ENCODE data around the gene HHEX.

GRCh38 chr10:92742331-92743228, 52.8 kb downstream of the HHEX start:
- TF ChIP-seq CTCF (IDR thresholded peaks at IDR 0.05; ENCODE audit: low read depth, low read length) (no peak), POLR2A (IDR thresholded peaks at IDR 0.05; ENCODE audit: extremely low read depth, insufficient read length) (no peak)

All from NB4 (cell line).